ENCODE results near the gene PNRC2. TPM values are rescaled to one million over a fixed set of nuclear protein-coding genes. Genes with fewer than 3 reads are reported as not detected.

The PNRC2 gene
- total RNA-seq, 3 donors from 2014 or later, result 116 to 137 (median 121) TPM

Small RNAs within 50 kb of the gene (microRNA-seq; reads per million reads assigned to microRNA genes)
- not detected for gene MIR378F

Other genes with a start within 250 kb of the PNRC2 start
- 10 to 100 TPM; 32.9 to 35.5 (median 35.1) TPM for gene ELOA, start 216.4 kb upstream of the PNRC2 start, total RNA-seq
- 10 to 100 TPM; 38.9 to 53.2 (median 39.6) TPM for gene PITHD1, start 181.4 kb upstream of the PNRC2 start, total RNA-seq
- 10 to 100 TPM; 49.9 to 89.0 (median 88.0) TPM for gene LYPLA2, start 168.7 kb upstream of the PNRC2 start, total RNA-seq
- gene GALE, start 159.1 kb upstream of the PNRC2 start, total RNA-seq, result 100 to 1,000 TPM in 2 of 3 donors, 10 to 100 TPM in 1; 55.7 to 156 (median 127) TPM
- 10 to 100 TPM; 45.2 to 83.4 (median 62.6) TPM for gene HMGCL, start 134.4 kb upstream of the PNRC2 start, total RNA-seq
- gene FUCA1, start 91.5 kb upstream of the PNRC2 start, total RNA-seq, result 100 to 1,000 TPM in 2 of 3 donors, 10 to 100 TPM in 1; 82.2 to 171 (median 159) TPM
- gene CNR2, start 46.5 kb upstream of the PNRC2 start, total RNA-seq, result under 1 TPM; 0.06 to 0.19 (median 0.17) TPM
- 10 to 100 TPM; 85.8 to 98.0 (median 94.0) TPM for gene SRSF10, start 20.5 kb downstream of the PNRC2 start, total RNA-seq
- gene MYOM3, start 152.3 kb downstream of the PNRC2 start, total RNA-seq, result 1 to 10 TPM; 2.6 to 3.4 (median 2.7) TPM
- 10 to 100 TPM; 13.8 to 43.1 (median 28.2) TPM for gene IL22RA1, start 183.3 kb downstream of the PNRC2 start, total RNA-seq
- 10 to 100 TPM in 2 of 3 donors, 1 to 10 TPM in 1; 5.3 to 24.0 (median 18.8) TPM for gene IFNLR1, start 227.5 kb downstream of the PNRC2 start, total RNA-seq

All from mucosa of descending colon (tissue), 3 donors.